H9 (cell line): Measurements from ENCODE around the gene SRGAP3. TPM values are rescaled to one million over a fixed set of nuclear protein-coding genes. Genes with fewer than 3 reads are reported as not detected.

Experiments used
- DNase-seq: peaks from one replicate; pipeline ENCODE4 v3.0.0-alpha.2; 2017
- H2AFZ ChIP-seq: one replicate; pipeline ENCODE4 v1.6.1; 2013; ENCODE audit warnings: mild to moderate bottlenecking, low read length, control low read depth, moderate library complexity
- H2AK5ac ChIP-seq: 2 replicates; pipeline ENCODE4 v1.6.1; 2013; ENCODE audit warnings: low read length, control low read depth, mixed read lengths; ENCODE audit not compliant: insufficient read length
- H2BK120ac ChIP-seq: one replicate; pipeline ENCODE4 v1.6.1; 2013; ENCODE audit warnings: low read depth, mild to moderate bottlenecking, low read length, control low read depth, inconsistent platforms; ENCODE audit not compliant: poor library complexity, severe bottlenecking
- H2BK12ac ChIP-seq: 2 replicates; pipeline ENCODE4 v1.6.1; 2013; ENCODE audit warnings: low read length, control low read depth, mixed read lengths, low read depth; ENCODE audit not compliant: insufficient read length
- H2BK15ac ChIP-seq: 2 replicates; pipeline ENCODE4 v1.6.1; 2013; ENCODE audit warnings: low read depth, low read length, control low read depth
- H2BK20ac ChIP-seq: one replicate; pipeline ENCODE4 v1.6.1; 2013; ENCODE audit warnings: low read depth, mild to moderate bottlenecking, low read length, control low read depth, inconsistent platforms; ENCODE audit not compliant: poor library complexity, severe bottlenecking
- H2BK5ac ChIP-seq: 2 replicates; pipeline ENCODE4 v1.6.1; 2013; ENCODE audit warnings: low read length, control low read depth, mixed read lengths; ENCODE audit not compliant: insufficient read length
- H3K14ac ChIP-seq: 2 replicates; pipeline ENCODE4 v1.6.1; 2013; ENCODE audit warnings: low read length, control low read depth; ENCODE audit not compliant: insufficient read depth
- H3K18ac ChIP-seq: 2 replicates; pipeline ENCODE4 v1.6.1; 2013; ENCODE audit warnings: low read depth, mild to moderate bottlenecking, mixed read lengths, low read length, control low read depth; ENCODE audit not compliant: insufficient read length
- H3K23ac ChIP-seq: 2 replicates; pipeline ENCODE4 v1.6.1; 2013; ENCODE audit warnings: low read length, control low read depth, mixed read lengths, low read depth; ENCODE audit not compliant: insufficient read length
- H3K23me2 ChIP-seq: 2 replicates; pipeline ENCODE4 v1.6.1; 2013; ENCODE audit warnings: low read depth, mild to moderate bottlenecking, mixed read lengths, low read length, control low read depth; ENCODE audit not compliant: insufficient read length, poor library complexity, severe bottlenecking
- H3K27ac ChIP-seq: 2 replicates; pipeline ENCODE4 v1.5.1; 2013; ENCODE audit warnings: low read length, control low read depth, mixed read lengths, low read depth; ENCODE audit not compliant: insufficient read length
- H3K27me3 ChIP-seq: 2 replicates; pipeline ENCODE4 v1.6.1; 2013; ENCODE audit warnings: low read length, control low read depth, inconsistent platforms; ENCODE audit not compliant: insufficient read depth
- H3K4ac ChIP-seq: 2 replicates; pipeline ENCODE4 v1.6.1; 2013; ENCODE audit warnings: low read depth, mild to moderate bottlenecking, control low read depth, inconsistent platforms, low read length, moderate library complexity
- H3K4me1 ChIP-seq: 2 replicates; pipeline ENCODE4 v1.6.1; 2013; ENCODE audit warnings: low read length, control low read depth, inconsistent platforms; ENCODE audit not compliant: insufficient read depth
- H3K4me2 ChIP-seq: 2 replicates; pipeline ENCODE4 v1.6.1; 2013; ENCODE audit warnings: low read length, control low read depth, mixed read lengths; ENCODE audit not compliant: insufficient read length, insufficient read depth
- H3K56ac ChIP-seq: 2 replicates; pipeline ENCODE4 v1.6.1; 2013; ENCODE audit warnings: low read depth, mild to moderate bottlenecking, mixed read lengths, low read length, control low read depth; ENCODE audit not compliant: insufficient read length
- H3K79me1 ChIP-seq: 2 replicates; pipeline ENCODE4 v1.6.1; 2013; ENCODE audit warnings: low read depth, mild to moderate bottlenecking, moderate library complexity, low read length, control low read depth, inconsistent platforms; ENCODE audit not compliant: insufficient read depth, poor library complexity, severe bottlenecking
- H3K79me2 ChIP-seq: 2 replicates; pipeline ENCODE4 v1.6.1; 2013; ENCODE audit warnings: low read length, control low read depth, inconsistent platforms; ENCODE audit not compliant: insufficient read depth
- H3K9ac ChIP-seq: 2 replicates; pipeline ENCODE4 v1.6.1; 2013; ENCODE audit warnings: low read length, control low read depth, mixed read lengths; ENCODE audit not compliant: insufficient read length; ENCODE audit errors: extremely low read depth
- H3K9me3 ChIP-seq: one replicate; pipeline ENCODE4 v1.6.1; 2013; ENCODE audit warnings: low read depth, low read length, inconsistent platforms; ENCODE audit not compliant: control insufficient read depth
- H3T11ph ChIP-seq: one replicate; pipeline ENCODE4 v1.6.1; 2013; ENCODE audit warnings: mild to moderate bottlenecking, low read length, control low read depth, inconsistent platforms
- H4K20me1 ChIP-seq: one replicate; pipeline ENCODE4 v1.6.1; 2013; ENCODE audit not compliant: control insufficient read depth, insufficient read length, insufficient read depth
- H4K5ac ChIP-seq: 2 replicates; pipeline ENCODE4 v1.6.1; 2013; ENCODE audit warnings: low read depth, mild to moderate bottlenecking, mixed read lengths, low read length, control low read depth; ENCODE audit not compliant: insufficient read length
- H4K8ac ChIP-seq: replicated peaks from 2 replicates; pipeline ENCODE4 v1.6.1; 2013; ENCODE audit warnings: low read length, control low read depth, mixed read lengths, low read depth; ENCODE audit not compliant: insufficient read length
- H4K91ac ChIP-seq: 2 replicates; pipeline ENCODE4 v1.6.1; 2013; ENCODE audit warnings: low read depth, mild to moderate bottlenecking, moderate library complexity, mixed read lengths, low read length, control low read depth; ENCODE audit not compliant: insufficient read length
- H3K27ac Mint-ChIP-seq, 3 experiments: 2 replicates in 2 of 3; 3 replicates in 1 of 3; pipeline ENCODE4 v1.8.0; 2020 to 2021; ENCODE audit warnings: mixed read lengths in 3 of 3, mild to moderate bottlenecking in 1 of 3, moderate library complexity in 1 of 3
- H3K27me3 Mint-ChIP-seq: 2 replicates; pipeline ENCODE4 v1.8.0; 2021; ENCODE audit warnings: low read depth, mild to moderate bottlenecking, moderate library complexity, mixed read lengths
- H3K36me3 Mint-ChIP-seq, 3 experiments: 2 replicates in 2 of 3; 3 replicates in 1 of 3; pipeline ENCODE4 v1.8.0; 2020 to 2021; ENCODE audit warnings: low read depth in 3 of 3, mixed read lengths in 3 of 3; ENCODE audit not compliant: insufficient read depth in 1 of 3
- H3K4me1 Mint-ChIP-seq, 2 experiments: 2 replicates each; pipeline ENCODE4 v1.8.0; 2020; ENCODE audit warnings: mixed read lengths in 2 of 2
- H3K4me3 Mint-ChIP-seq, 2 experiments: 2 replicates in 1 of 2; 3 replicates in 1 of 2; pipeline ENCODE4 v1.8.0; 2020 to 2021; ENCODE audit warnings: mild to moderate bottlenecking in 2 of 2, mixed read lengths in 2 of 2, moderate library complexity in 1 of 2
- H3K9me3 Mint-ChIP-seq, 2 experiments: 2 replicates in 1 of 2; 3 replicates in 1 of 2; pipeline ENCODE4 v1.8.0; 2020; ENCODE audit warnings: mild to moderate bottlenecking in 2 of 2, mixed read lengths in 2 of 2, moderate library complexity in 1 of 2
- CTCF ChIP-seq: fragments of 200-600 bp; sonication (generic); conservative IDR thresholded peaks from 3 replicates; pipeline ENCODE4 v1.8.0; 2021; ENCODE audit warnings: antibody characterized with exemption, mild to moderate bottlenecking
- WGBS: extraction: QIAGEN DNeasy Blood & Tissue Kit; methylation state at CpG from one replicate; pipeline ENCODE4 v1.1.7; 2013; ENCODE audit warnings: missing lambda C conversion rate, low lambda C conversion rate, mixed read lengths; ENCODE audit not compliant: insufficient read length; ENCODE audit errors: extremely low coverage; 5-methylcytosine and 5-hydroxymethylcytosine counted together
- total RNA-seq: library from RNA; stranded (reverse); gene quantifications from 2 replicates; pipeline ENCODE4 v1.2.1, GENCODE V29; 2021

Gene SRGAP3
- total RNA-seq, 1 experiment from 2014 or later, result 3.4 TPM

GRCh38 chr3:9226326-9226725, 23.1 kb downstream of the SRGAP3 start:
- Histone ChIP-seq H4K5ac (no peak overlapping the region), H4K91ac (no peak overlapping the region), H4K8ac (no peak overlapping the region), H3K79me2 (no peaks in the 10 kb centered on the region), H2BK12ac (no peak overlapping the region), H3K56ac (no peak overlapping the region), H3K4me2 (peak overlapping the region; percentile 15), H2BK120ac (no peak overlapping the region), H3K4me1 (peaks cover 19% of the 10 kb centered on the region; the same call in 1 of the 2 replicates), H4K20me1 (no peaks in the 10 kb centered on the region), H3K23me2 (no peaks in the 10 kb centered on the region), H2BK15ac (no peak overlapping the region), H3K14ac (no peak overlapping the region), H3K9ac (no peak overlapping the region), H2AK5ac (no peak overlapping the region), H3K27ac (no peak overlapping the region), H3K9me3 (no peaks in the 10 kb centered on the region), H3K79me1 (no peaks in the 10 kb centered on the region), H2BK5ac (no peak overlapping the region), H3T11ph (no peak overlapping the region), H2BK20ac (no peak overlapping the region), H3K18ac (no peak overlapping the region), H3K23ac (no peak overlapping the region), H2AFZ (no peak overlapping the region), H3K27me3 (no peaks in the 10 kb centered on the region), H3K4ac (no peak overlapping the region)
- Mint-ChIP-seq H3K4me3 (0 out of 5 replicates have a peak overlapping the region, but pooled peaks of 1 of the 2 experiments have one; percentile 6), H3K4me1 (peaks cover 51 to 61% of the 10 kb centered on the region in 2 experiments), H3K9me3 (no peaks in the 10 kb centered on the region), H3K27ac (peak overlapping the region in 2 of 3 experiments; percentile 48 to 77; a peak in 2 of 7 replicates), H3K27me3 (peaks cover 8% of the 10 kb centered on the region), H3K36me3 (no peaks in the 10 kb centered on the region)
- no peak for TF ChIP-seq CTCF
- WGBS, result no CpG with 5 or more reads among the region's 4 CpGs
- DNase-seq, result no peak
